Transverse colon (tissue), 4 donors: ENCODE data around the gene PRKCE. TPM values are rescaled to one million over a fixed set of nuclear protein-coding genes. Genes with fewer than 3 reads are reported as not detected.

ENCODE experiments used
- DNase-seq: peaks from one replicate; pipeline ENCODE4 v3.0.0-alpha.2; 2019
- H3K27ac ChIP-seq, 4 donors: fragments of 200-600 bp; sonication (generic); 2 replicates each; pipeline ENCODE4 v1.5.1; 2016 to 2018; ENCODE audit warnings: inconsistent platforms in 4 of 4
- H3K27me3 ChIP-seq: fragments of 200-600 bp; sonication (generic); 2 replicates; pipeline ENCODE4 v1.5.1; 2017; ENCODE audit warnings: inconsistent platforms
- H3K36me3 ChIP-seq, 4 donors: fragments of 200-600 bp; sonication (generic); 2 replicates each; pipeline ENCODE4 v1.5.1; 2017 to 2019; ENCODE audit warnings: inconsistent platforms in 4 of 4
- H3K4me1 ChIP-seq, 4 donors: fragments of 200-600 bp; sonication (generic); 2 replicates each; pipeline ENCODE4 v1.5.1; 2017 to 2020; ENCODE audit warnings: inconsistent platforms in 4 of 4
- H3K4me3 ChIP-seq, 4 donors: fragments of 200-600 bp; sonication (generic); 1 replicate in 1 of 4; 2 replicates in 3 of 4; pipeline versions ENCODE4 v1.5.1 to v1.6.1; 2017 to 2019; ENCODE audit warnings: inconsistent platforms in 4 of 4
- H3K9me3 ChIP-seq, 2 donors: fragments of 200-600 bp; sonication (generic); 2 replicates each; pipeline ENCODE4 v1.5.1; 2017 to 2019; ENCODE audit warnings: inconsistent platforms in 2 of 2
- EP300 ChIP-seq: sonication (generic); formaldehyde crosslinking; IDR thresholded peaks from one replicate; pipeline ENCODE4 v1.6.1; 2017; ENCODE audit warnings: antibody characterized with exemption, low read depth
- POLR2A ChIP-seq: fragments of 450-650 bp; IDR thresholded peaks from one replicate; pipeline ENCODE4 v1.6.1; 2016; ENCODE audit warnings: antibody characterized with exemption, mild to moderate bottlenecking, moderate library complexity
- POLR2AphosphoS5 ChIP-seq, 3 donors: sonication (generic); formaldehyde crosslinking; IDR thresholded peaks; one replicate each; pipeline ENCODE4 v1.6.1; 2016; ENCODE audit warnings: antibody characterized with exemption in 3 of 3
- WGBS, 2 donors: methylation state at CpG; one replicate each; pipeline ENCODE4 v1.1.5; 2018; ENCODE audit warnings: low coverage in 1 of 2; 5-methylcytosine and 5-hydroxymethylcytosine counted together
- in situ Hi-C, 4 donors: fragments of 200-750 bp; cut with MboI; loops; one replicate each; pipeline versions ENCODE4 v1.15.0 to v1.15.1; 2017; ENCODE audit warnings: low sequenced_read_pairs in 3 of 4, low pct_ligation_motif_present in 1 of 4, low pct_unique_long_range_greater_than_20kb in 1 of 4
- intact Hi-C: fragments of 100-400 bp; cut with DNase I; formaldehyde crosslinking; loops from one replicate; pipeline ENCODE4 v1.15.1; 2023; ENCODE audit warnings: low total_unique reads
- total RNA-seq, 4 donors: library from RNA; depleted of rRNA; stranded (reverse); fragments of >200 nt; gene quantifications; one replicate each; pipeline ENCODE4 v1.1.0, GENCODE V29; 2016
- TF ChIP-seq, protein P1 (sequence below), 5 experiments: fragments of 200-600 bp in 3 of 5; fragments of 450-650 bp in 2 of 5; sonication (generic) in 3 of 5; IDR thresholded peaks; 1 replicate in 2 of 5; 2 replicates in 3 of 5; pipeline ENCODE4 v1.5.1; 2016 to 2017; ENCODE audit warnings: antibody characterized with exemption in 5 of 5, inconsistent platforms in 3 of 5, mild to moderate bottlenecking in 2 of 5, moderate library complexity in 1 of 5

PRKCE gene
- total RNA-seq, 4 donors from 2014 or later = 8.6 to 20.6 (median 11.3) TPM

DNA sequence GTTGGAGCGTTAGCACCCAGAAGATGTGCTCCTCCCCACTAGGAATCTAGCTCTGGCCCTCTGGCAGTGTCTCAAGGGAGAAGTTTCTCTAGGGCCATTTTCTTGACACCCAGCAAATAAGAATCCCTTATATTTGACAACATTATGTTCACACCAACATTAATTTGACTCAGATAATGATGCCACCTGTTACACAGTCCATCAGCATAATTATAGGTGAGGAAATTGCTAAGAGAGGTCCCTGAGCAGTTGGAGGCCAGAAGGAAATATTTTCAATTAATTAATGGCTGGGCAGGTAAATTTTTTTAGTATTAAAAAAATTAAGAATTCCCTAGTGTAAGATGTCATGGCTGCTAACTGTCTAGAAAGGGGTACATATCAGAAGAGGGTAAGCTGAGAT, 36.5 kb downstream of the PRKCE start:
- 93% methylated on average over 1 of the region's 1 CpG; no CpG with 5 or more reads in 1 of the 2 donors for WGBS, 2 donors
- TF ChIP-seq POLR2A (no peak), POLR2AphosphoS5 (IDR thresholded peaks at IDR 0.05) (no peak), EP300 (no peak)
- TF ChIP-seq, protein P1, sequence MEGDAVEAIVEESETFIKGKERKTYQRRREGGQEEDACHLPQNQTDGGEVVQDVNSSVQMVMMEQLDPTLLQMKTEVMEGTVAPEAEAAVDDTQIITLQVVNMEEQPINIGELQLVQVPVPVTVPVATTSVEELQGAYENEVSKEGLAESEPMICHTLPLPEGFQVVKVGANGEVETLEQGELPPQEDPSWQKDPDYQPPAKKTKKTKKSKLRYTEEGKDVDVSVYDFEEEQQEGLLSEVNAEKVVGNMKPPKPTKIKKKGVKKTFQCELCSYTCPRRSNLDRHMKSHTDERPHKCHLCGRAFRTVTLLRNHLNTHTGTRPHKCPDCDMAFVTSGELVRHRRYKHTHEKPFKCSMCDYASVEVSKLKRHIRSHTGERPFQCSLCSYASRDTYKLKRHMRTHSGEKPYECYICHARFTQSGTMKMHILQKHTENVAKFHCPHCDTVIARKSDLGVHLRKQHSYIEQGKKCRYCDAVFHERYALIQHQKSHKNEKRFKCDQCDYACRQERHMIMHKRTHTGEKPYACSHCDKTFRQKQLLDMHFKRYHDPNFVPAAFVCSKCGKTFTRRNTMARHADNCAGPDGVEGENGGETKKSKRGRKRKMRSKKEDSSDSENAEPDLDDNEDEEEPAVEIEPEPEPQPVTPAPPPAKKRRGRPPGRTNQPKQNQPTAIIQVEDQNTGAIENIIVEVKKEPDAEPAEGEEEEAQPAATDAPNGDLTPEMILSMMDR (IDR thresholded peaks at IDR 0.05) = no peak
- Histone ChIP-seq H3K36me3 (no peaks in the 10 kb centered on the region), H3K4me1 (peaks cover 15 to 64% (median 36%) of the 10 kb centered on the region in 4 donors), H3K9me3 (no peaks in the 10 kb centered on the region), H3K27me3 (no peaks in the 10 kb centered on the region), H3K27ac (no peak overlapping the region), H3K4me3 (no peak overlapping the region)
- in situ Hi-C loops = no loop called here
- DNase-seq = no peak
- intact Hi-C loops = no loop called here

DNA sequence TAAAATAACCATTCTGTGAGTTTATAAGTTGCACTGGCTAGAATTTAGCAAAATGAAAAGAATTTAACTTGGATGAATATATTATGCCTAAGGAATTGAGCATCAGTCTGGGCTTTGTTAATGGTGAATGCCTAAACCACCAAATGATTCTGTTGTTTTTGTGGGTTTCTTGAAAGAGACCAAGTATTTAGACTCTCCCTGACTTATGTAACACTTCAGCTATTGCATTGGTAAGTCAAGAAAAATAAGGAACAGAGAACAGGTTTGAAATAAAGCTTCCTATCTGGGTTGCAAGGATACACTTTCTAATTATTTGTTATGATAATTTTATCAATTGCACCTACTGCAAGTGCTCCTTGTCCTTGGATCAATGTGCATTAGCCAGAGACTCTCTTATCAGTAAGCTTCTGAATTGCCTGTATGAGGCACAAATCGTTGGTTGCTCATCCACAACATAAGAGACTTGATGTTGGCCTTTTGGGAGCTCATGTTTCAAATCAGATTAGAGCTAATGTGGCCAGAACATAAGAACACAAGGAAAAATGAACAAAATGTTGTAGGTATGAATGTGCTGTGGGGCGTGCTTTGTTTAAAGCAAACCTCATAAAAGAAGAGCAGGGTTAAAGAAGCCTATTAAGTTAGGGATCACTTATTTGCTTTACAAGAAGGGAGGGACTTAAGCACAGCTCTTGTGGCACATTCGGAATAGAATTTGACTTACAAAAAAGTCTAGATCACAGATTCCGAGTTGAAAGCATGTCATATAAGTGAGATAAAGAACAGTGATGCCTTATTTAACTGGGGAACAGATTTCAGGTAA, 37.2 kb downstream of the PRKCE start:
- no peak overlapping the region for H3K4me3 ChIP-seq
- no peak for DNase-seq
- WGBS, 2 donors = 26 to 50% methylated on average over 4 of the region's 4 CpGs
- H3K36me3 ChIP-seq = no peaks in the 10 kb centered on the region
- no peaks in the 10 kb centered on the region for H3K27me3 ChIP-seq
- H3K4me1 ChIP-seq = peaks cover 8 to 57% (median 32%) of the 10 kb centered on the region in 4 donors
- no peaks in the 10 kb centered on the region for H3K9me3 ChIP-seq
- H3K27ac ChIP-seq = peak overlapping the region in 3 of 4 donors; percentile 18 to 36 (median 36)
- TF ChIP-seq, protein P1 (IDR thresholded peaks at IDR 0.05) = no peak
- TF ChIP-seq POLR2AphosphoS5 (IDR thresholded peaks at IDR 0.05) (no peak), POLR2A (no peak), EP300 (no peak)
- intact Hi-C loops = no loop called here
- in situ Hi-C loops = no loop called here

DNA sequence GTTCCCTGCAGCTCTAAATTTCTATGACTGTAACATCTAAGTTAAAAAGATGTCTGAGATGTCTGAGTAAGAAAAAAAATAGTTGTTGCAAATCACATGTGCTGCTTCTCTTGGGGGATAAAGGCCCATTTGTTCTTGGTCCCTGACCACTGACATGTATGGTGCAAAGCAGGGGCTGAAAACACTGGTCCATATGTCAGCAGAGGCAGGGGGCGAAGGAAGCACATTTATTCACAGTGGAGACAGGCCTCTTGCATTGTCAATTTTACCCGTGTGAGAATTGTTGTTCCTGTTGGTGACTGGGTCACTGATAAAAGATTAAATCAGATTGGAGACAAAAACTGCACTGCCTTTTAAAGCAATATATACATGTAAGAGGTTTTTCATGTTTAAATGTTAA, 38.8 kb downstream of the PRKCE start:
- intact Hi-C loops = no loop called here
- H3K9me3 ChIP-seq = no peaks in the 10 kb centered on the region
- H3K36me3 ChIP-seq = no peaks in the 10 kb centered on the region
- WGBS, 2 donors = 59 to 80% methylated on average over 1 to 2 of the region's 2 CpGs
- in situ Hi-C loops = no loop called here
- no peak for TF ChIP-seq EP300
- no peak for TF ChIP-seq POLR2AphosphoS5 (IDR thresholded peaks at IDR 0.05)
- TF ChIP-seq, protein P1 (IDR thresholded peaks at IDR 0.05) = no peak
- no peak for TF ChIP-seq POLR2A
- no peak overlapping the region for H3K4me3 ChIP-seq
- no peak overlapping the region for H3K27ac ChIP-seq
- no peaks in the 10 kb centered on the region for H3K27me3 ChIP-seq
- peaks cover 5 to 44% (median 22%) of the 10 kb centered on the region in 4 donors for H3K4me1 ChIP-seq
- DNase-seq = no peak

DNA sequence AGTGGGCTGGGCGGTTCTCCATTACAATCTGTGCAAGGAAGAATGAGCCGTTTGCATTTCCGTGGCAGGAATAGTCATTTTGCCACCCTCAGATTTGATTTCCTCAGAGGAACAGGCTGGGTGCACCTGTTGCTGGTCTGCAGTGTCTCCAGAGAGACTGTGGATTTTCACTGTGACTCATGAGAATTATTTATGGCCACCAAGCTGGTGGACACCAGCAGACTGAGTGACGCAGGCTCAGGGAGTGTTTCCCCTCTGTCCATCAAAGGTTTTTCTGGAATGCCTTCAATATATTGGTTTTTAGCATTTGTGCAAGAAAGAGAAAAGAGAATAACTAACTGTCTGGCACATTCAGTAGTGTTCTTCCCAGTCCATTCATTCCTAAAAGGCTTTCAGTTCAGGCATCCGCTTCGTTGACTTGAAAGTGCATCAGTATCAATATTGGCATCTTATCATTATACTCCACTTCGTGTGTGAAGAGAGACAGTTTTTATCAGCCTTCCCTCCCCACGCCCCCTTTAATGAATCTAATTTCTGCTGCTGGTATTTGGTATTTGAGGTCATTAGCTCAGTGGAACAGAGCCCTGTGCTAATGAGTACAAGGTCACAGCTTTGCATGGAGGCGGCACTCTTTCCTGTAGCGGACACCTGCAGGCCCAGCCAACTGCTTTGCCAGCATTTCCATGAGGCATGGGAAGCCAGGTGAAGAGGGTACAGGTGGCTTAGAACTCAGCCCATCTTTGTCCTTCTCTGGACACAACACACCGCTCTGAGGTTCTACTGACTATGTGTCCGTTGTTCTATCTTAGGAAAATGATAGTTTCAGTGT, 39.9 kb downstream of the PRKCE start:
- in situ Hi-C loops = no loop called here
- TF ChIP-seq POLR2AphosphoS5 (IDR thresholded peaks at IDR 0.05) (no peak), EP300 (no peak), POLR2A (no peak)
- TF ChIP-seq, protein P1 (IDR thresholded peaks at IDR 0.05) = no peak
- no peak for DNase-seq
- Histone ChIP-seq H3K27me3 (no peaks in the 10 kb centered on the region), H3K36me3 (no peaks in the 10 kb centered on the region), H3K4me3 (no peak overlapping the region), H3K9me3 (no peaks in the 10 kb centered on the region), H3K27ac (no peak overlapping the region), H3K4me1 (peaks cover 5 to 39% (median 20%) of the 10 kb centered on the region in 4 donors)
- WGBS, 2 donors = 73 to 78% methylated on average over 9 to 12 of the region's 12 CpGs
- intact Hi-C loops = no loop called here
